ENCODE data around the gene GLIPR1L2. TPM values are rescaled to one million over a fixed set of nuclear protein-coding genes. Genes with fewer than 3 reads are reported as not detected.
"Not testable (repeated sequence)": the region's sequence is repeated elsewhere in the genome, so short reads cannot be mapped to it uniquely, and the experiment has no call there.

Gene GLIPR1L2
- not detected for polyA plus RNA-seq (2013, experiment 1 of 2)
- not detected for polyA plus RNA-seq (2013, experiment 2 of 2)

DNA sequence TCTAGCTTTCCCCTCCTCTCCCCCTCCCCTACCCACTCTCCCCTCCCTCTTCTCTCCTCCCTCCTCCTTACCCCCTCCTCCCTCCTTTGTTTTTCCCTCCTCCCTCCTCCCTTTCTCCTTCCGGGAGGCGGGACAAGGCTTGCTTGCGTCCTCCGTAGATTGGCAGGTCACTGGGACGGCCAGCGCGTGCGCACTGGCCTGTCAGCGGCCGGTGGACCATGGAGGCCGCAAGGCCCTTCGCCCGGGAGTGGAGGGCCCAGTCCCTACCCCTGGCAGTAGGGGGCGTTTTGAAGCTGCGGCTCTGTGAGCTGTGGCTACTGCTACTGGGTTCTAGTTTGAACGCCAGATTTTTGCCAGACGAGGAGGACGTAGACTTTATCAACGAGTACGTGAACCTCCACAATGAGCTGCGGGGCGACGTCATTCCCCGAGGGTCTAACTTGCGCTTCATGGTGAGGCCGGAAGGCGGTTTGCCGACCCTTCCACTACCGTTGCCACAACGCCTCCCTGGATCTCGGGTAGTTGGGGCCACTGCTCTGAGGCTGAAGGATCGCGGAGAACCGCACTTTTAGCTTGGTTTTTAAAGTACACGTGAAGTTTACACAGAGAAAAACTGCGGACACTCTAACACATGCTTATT, at the start of gene GLIPR1L2:
Gene GLIPR1L2, plus strand, starts transcription at position 191 of the 640 bp plus-strand sequence. Its CDS starts 28 bp downstream, at position 219.
- Histone ChIP-seq H3K4me3 (ENCODE audit: low read length) (peak within 1 kb of the TSS; percentile 63), H3K4me1 (ENCODE audit: insufficient read depth, low read length) (peaks cover 15% of the 10 kb centered on the region; the same call in 1 of the 2 replicates), H3K27ac (ENCODE audit: low read depth, low read length) (peak within 1 kb of the TSS; percentile 53; the same call in 1 of the 2 replicates), H3K9me3 (ENCODE audit: insufficient read depth, low read depth, low read length) (no peaks in the 10 kb centered on the region), H3K9ac (ENCODE audit: low read depth, low read length) (peak within 1 kb of the TSS; percentile 65), H3K27me3 (ENCODE audit: insufficient read depth, low read length) (no peaks in the 10 kb centered on the region), H3K36me3 (ENCODE audit: insufficient read depth, low read length) (no peaks in the 10 kb centered on the region)
- 93% methylated on average over 36 of the region's 36 CpGs for WGBS

DNA sequence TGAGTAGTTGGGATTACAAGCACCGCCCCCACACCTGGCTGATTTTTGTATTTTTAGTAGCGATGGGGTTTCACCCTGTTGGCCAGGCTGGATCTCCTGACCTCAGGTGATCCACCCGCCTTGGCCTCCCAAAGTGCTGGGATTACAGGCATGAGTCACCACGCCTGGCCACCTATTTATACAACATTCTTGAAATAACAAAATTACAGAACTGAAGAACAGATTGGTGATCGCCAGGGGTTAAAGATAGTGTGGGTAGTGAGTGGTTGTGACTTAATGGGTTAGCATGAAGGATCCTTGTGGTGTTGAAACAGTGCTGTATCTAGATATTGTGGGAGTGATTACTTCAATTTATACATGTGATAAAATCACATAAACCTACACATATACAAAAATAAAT, 49.0 kb upstream of the GLIPR1L2 start:
- 97% methylated on average over 5 of the region's 5 CpGs for WGBS

DNA sequence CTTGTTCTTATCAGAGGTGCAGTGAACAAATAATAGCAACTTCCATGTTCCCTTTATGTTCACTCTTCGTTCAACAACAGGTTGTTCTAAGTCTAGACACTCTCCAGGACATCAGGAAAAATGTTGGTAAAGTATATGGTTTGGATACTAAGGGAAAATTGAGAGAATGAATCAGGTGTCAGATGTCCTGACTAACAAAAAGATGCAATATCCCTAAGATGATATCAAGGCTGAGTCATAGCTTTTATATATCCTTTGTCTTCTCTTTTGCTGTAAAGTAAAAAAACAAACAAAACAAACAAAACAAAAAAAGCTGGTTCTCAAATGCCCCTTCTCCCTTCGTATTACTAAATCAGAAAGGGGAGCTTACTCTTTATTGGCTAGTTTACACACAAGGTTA, 45.4 kb upstream of the GLIPR1L2 start:
- Histone ChIP-seq H3K27me3 (ENCODE audit: insufficient read depth, low read length) (no peaks in the 10 kb centered on the region), H3K4me3 (ENCODE audit: low read length) (no peak overlapping the region), H3K36me3 (ENCODE audit: insufficient read depth, low read length) (no peaks in the 10 kb centered on the region), H3K9me3 (ENCODE audit: insufficient read depth, low read depth, low read length) (no peaks in the 10 kb centered on the region), H3K27ac (ENCODE audit: low read depth, low read length) (no peak overlapping the region), H3K4me1 (ENCODE audit: insufficient read depth, low read length) (no peaks in the 10 kb centered on the region; the same call in 1 of the 2 replicates), H3K9ac (ENCODE audit: low read depth, low read length) (no peak overlapping the region)
- 100% methylated on average over 1 of the region's 2 CpGs for WGBS

More for the DNA sequence above, 49.0 kb upstream of the GLIPR1L2 start:
- H3K27ac ChIP-seq (ENCODE audit: low read depth, low read length) = no peak overlapping the region
- no peaks in the 10 kb centered on the region for H3K27me3 ChIP-seq (ENCODE audit: insufficient read depth, low read length)
- H3K9me3 ChIP-seq (ENCODE audit: insufficient read depth, low read depth, low read length) = no peaks in the 10 kb centered on the region
- H3K4me3 ChIP-seq (ENCODE audit: low read length) = no peak overlapping the region
- H3K36me3 ChIP-seq (ENCODE audit: insufficient read depth, low read length) = no peaks in the 10 kb centered on the region
- H3K9ac ChIP-seq (ENCODE audit: low read depth, low read length) = no peak overlapping the region
- H3K4me1 ChIP-seq (ENCODE audit: insufficient read depth, low read length) = no peaks in the 10 kb centered on the region; the same call in 1 of the 2 replicates

DNA sequence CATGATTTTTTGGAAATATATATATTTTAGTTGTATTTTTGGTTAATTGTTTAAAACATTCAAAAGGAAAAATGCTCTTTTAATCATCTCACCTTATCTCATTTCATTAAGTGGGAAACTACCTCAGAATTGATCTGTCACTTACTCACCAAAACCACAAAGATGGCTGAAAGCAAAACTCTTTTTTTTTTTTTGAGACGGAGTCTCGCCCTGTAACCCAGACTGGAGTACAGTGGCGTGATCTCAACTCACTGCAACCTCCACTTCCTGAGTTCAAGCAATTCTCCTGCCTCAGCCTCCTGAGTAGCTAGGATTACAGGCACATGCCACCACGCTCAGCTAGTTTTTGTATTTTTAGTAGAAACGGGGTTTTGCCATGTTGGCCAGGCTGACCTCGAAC, 44.7 kb upstream of the GLIPR1L2 start:
- not testable (repeated sequence) for H3K4me1 ChIP-seq (ENCODE audit: insufficient read depth, low read length); H3K4me3 ChIP-seq (ENCODE audit: low read length); H3K27ac ChIP-seq (ENCODE audit: low read depth, low read length); H3K27me3 ChIP-seq (ENCODE audit: insufficient read depth, low read length); H3K9ac ChIP-seq (ENCODE audit: low read depth, low read length); H3K36me3 ChIP-seq (ENCODE audit: insufficient read depth, low read length); H3K9me3 ChIP-seq (ENCODE audit: insufficient read depth, low read depth, low read length)
- 97% methylated on average over 6 of the region's 6 CpGs for WGBS

DNA sequence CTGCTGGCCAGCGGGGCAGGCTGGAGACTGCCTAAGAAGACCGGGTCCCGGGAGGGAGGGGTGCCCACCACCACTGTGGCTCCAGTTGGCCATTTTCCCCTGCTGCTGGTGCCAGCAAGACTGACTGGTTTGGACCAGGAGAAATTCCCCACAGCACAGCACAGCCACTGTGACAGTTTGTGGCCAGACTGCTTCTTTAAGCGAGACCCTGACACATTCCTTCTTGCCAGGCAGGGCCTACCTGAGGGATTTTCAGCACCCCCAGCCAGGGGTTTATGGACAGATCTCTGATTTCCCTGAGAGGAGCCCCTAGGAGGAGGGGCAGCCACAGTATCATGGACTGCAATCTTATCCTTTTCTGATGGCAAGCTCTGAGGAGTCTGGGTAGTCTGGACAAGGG, 40.9 kb upstream of the GLIPR1L2 start:
- Histone ChIP-seq H3K9me3 (ENCODE audit: insufficient read depth, low read depth, low read length) (peaks cover 3% of the 10 kb centered on the region; the same call in 1 of the 2 replicates), H3K27ac (ENCODE audit: low read depth, low read length) (no peak overlapping the region), H3K9ac (ENCODE audit: low read depth, low read length) (no peak overlapping the region), H3K4me3 (ENCODE audit: low read length) (no peak overlapping the region), H3K27me3 (ENCODE audit: insufficient read depth, low read length) (no peaks in the 10 kb centered on the region), H3K36me3 (ENCODE audit: insufficient read depth, low read length) (no peaks in the 10 kb centered on the region), H3K4me1 (ENCODE audit: insufficient read depth, low read length) (no peaks in the 10 kb centered on the region; the same call in 1 of the 2 replicates)
- WGBS = 93% methylated on average over 4 of the region's 4 CpGs

DNA sequence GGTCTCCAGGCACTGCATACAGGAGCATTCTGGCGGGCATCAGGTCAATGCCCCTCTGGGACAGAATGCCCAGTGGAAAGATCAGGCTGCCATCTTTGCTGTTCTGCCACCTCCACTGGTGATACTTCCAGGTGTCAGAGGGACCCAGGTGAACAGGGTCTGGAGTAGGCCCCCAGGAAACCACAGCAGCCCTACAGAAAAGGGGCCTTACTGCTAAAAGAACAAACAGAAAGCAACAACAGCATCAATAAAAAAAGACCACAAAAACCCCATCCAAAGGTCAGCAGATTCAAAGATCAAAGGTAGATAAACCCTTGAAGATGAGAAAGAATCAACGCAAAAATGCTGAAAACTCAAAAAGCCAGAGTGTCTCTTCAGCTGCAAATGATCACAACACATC, 40.5 kb upstream of the GLIPR1L2 start:
- no peaks in the 10 kb centered on the region; the same call in 1 of the 2 replicates for H3K4me1 ChIP-seq (ENCODE audit: insufficient read depth, low read length)
- no peak overlapping the region for H3K4me3 ChIP-seq (ENCODE audit: low read length)
- 96% methylated on average over 2 of the region's 2 CpGs for WGBS
- no peaks in the 10 kb centered on the region for H3K36me3 ChIP-seq (ENCODE audit: insufficient read depth, low read length)
- H3K9ac ChIP-seq (ENCODE audit: low read depth, low read length) = no peak overlapping the region
- no peaks in the 10 kb centered on the region for H3K27me3 ChIP-seq (ENCODE audit: insufficient read depth, low read length)
- H3K27ac ChIP-seq (ENCODE audit: low read depth, low read length) = no peak overlapping the region
- peaks cover 7% of the 10 kb centered on the region for H3K9me3 ChIP-seq (ENCODE audit: insufficient read depth, low read depth, low read length)

DNA sequence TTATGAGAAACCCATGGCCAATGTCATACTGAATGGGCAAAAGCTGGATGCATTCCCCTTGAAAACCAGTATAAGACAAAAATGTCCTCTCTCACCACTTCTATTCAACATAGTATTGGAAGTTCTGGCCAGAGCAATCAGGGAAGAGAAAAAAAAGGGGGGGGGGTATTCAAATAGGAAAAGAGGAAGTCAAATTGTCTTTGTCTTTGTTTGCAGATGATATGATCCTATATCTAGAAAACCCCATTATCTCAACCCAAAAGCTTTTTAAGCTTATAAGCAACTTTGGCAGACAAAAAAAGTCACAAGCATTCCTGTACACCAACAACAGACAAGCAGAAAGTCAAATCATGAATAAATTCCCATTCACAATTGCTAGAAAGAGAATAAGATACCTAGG, 36.9 kb upstream of the GLIPR1L2 start:
- H3K9me3 ChIP-seq (ENCODE audit: insufficient read depth, low read depth, low read length) = peaks cover 13% of the 10 kb centered on the region
- H3K36me3 ChIP-seq (ENCODE audit: insufficient read depth, low read length) = no peaks in the 10 kb centered on the region
- no peak overlapping the region for H3K27ac ChIP-seq (ENCODE audit: low read depth, low read length)
- no peaks in the 10 kb centered on the region for H3K4me1 ChIP-seq (ENCODE audit: insufficient read depth, low read length)
- H3K4me3 ChIP-seq (ENCODE audit: low read length) = no peak overlapping the region
- no peaks in the 10 kb centered on the region for H3K27me3 ChIP-seq (ENCODE audit: insufficient read depth, low read length)
- no peak overlapping the region for H3K9ac ChIP-seq (ENCODE audit: low read depth, low read length)

DNA sequence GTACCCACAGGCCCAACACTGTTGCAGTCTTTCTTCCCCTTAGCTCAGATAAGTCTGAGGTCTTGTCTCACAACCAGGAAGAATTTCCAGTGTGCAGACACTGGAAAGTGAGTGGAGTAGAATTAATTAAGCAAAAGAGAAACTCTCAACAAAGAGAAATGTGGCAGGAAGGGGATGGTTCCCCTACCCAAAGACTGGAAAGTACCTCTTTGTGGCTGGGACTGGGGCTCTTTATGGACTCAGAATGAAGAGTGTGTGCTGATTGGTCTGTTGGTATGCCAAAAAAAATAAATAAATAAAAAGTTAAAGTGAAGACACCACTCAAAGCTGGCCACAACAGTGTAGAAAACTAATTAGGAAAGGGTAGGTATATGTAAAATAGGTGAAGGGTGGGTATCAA, 30.0 kb upstream of the GLIPR1L2 start:
- H3K4me1 ChIP-seq (ENCODE audit: insufficient read depth, low read length) = peaks cover 13% of the 10 kb centered on the region
- H3K27me3 ChIP-seq (ENCODE audit: insufficient read depth, low read length) = no peaks in the 10 kb centered on the region
- H3K4me3 ChIP-seq (ENCODE audit: low read length) = no peak overlapping the region
- peaks cover under 1% of the 10 kb centered on the region; the same call in 1 of the 2 replicates for H3K9me3 ChIP-seq (ENCODE audit: insufficient read depth, low read depth, low read length)
- no peak overlapping the region for H3K9ac ChIP-seq (ENCODE audit: low read depth, low read length)
- no peaks in the 10 kb centered on the region for H3K36me3 ChIP-seq (ENCODE audit: insufficient read depth, low read length)
- no peak overlapping the region for H3K27ac ChIP-seq (ENCODE audit: low read depth, low read length)

DNA sequence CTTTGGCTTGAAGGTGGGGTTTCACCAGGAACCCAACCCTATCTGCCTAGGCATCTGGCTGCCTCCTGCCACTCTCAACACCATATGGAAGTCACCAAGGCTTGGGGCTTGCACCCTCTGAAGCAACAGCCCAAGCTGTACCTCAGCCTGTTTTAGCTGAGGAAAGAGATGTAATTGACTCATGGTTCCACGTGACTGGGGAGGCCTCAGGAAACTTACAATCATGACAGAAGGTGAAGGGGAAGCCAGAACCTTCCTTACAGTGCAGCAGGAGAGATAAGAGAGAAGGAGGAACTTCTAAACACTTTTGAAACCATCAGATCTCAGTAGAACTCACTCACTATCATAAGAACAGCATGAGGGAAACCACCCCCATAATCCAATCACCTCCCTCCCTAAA, 29.5 kb upstream of the GLIPR1L2 start:
- H3K4me3 ChIP-seq (ENCODE audit: low read length) = no peak overlapping the region
- no peak overlapping the region for H3K27ac ChIP-seq (ENCODE audit: low read depth, low read length)
- H3K4me1 ChIP-seq (ENCODE audit: insufficient read depth, low read length) = peaks cover 18% of the 10 kb centered on the region
- H3K36me3 ChIP-seq (ENCODE audit: insufficient read depth, low read length) = no peaks in the 10 kb centered on the region
- H3K9ac ChIP-seq (ENCODE audit: low read depth, low read length) = no peak overlapping the region
- WGBS = 89% methylated on average over 1 of the region's 1 CpG
- no peaks in the 10 kb centered on the region; the same call in 1 of the 2 replicates for H3K9me3 ChIP-seq (ENCODE audit: insufficient read depth, low read depth, low read length)
- no peaks in the 10 kb centered on the region for H3K27me3 ChIP-seq (ENCODE audit: insufficient read depth, low read length)

DNA sequence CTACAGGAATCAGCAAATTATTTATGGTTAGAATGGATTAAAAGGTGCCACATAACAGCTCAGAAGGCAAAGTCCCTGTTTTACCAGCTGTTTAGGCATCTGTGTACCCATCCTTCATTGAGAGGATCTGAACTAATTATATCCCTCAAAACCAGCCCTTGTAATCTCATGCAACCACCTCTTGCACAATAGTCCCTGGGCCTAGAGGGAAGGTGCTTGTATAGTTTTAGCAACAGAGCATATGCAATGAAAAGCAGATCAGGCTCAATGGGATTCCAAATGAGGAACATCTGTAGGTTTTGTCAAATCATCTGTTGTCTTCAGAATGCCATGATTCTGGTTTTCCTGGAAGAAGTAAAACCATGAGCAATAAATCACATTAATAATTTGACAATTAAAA, 26.0 kb upstream of the GLIPR1L2 start:
- Histone ChIP-seq H3K9me3 (ENCODE audit: insufficient read depth, low read depth, low read length) (no peaks in the 10 kb centered on the region; the same call in 1 of the 2 replicates), H3K4me1 (ENCODE audit: insufficient read depth, low read length) (peaks cover 40% of the 10 kb centered on the region), H3K4me3 (ENCODE audit: low read length) (no peak overlapping the region), H3K36me3 (ENCODE audit: insufficient read depth, low read length) (no peaks in the 10 kb centered on the region), H3K27ac (ENCODE audit: low read depth, low read length) (0 out of 2 replicates have a peak overlapping the region, but pooled peaks have one; percentile 5), H3K9ac (ENCODE audit: low read depth, low read length) (no peak overlapping the region), H3K27me3 (ENCODE audit: insufficient read depth, low read length) (no peaks in the 10 kb centered on the region)

DNA sequence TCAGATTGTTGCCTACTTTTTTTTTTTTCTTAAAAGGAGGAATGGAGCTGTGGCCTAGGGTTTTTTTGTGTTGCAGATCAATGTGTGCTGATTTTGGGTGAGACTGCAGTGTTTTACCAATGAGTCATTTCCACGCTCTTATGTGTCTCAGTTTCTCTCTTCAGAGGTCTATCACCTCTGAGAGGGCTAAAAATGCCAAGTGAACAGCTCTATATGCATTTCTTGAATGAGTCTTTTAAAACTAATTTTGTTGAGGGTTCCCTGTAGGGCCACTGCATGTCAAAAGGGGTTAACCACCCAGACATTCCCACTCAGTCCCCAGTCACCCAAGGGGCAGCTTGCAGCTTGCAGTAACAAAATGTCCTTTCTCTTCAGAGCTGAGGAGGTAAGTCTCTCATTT, 24.3 kb upstream of the GLIPR1L2 start:
- no peaks in the 10 kb centered on the region for H3K27me3 ChIP-seq (ENCODE audit: insufficient read depth, low read length)
- H3K9ac ChIP-seq (ENCODE audit: low read depth, low read length) = peak overlapping the region; percentile 43; the same call in 1 of the 2 replicates
- H3K9me3 ChIP-seq (ENCODE audit: insufficient read depth, low read depth, low read length) = no peaks in the 10 kb centered on the region
- 46% methylated on average over 1 of the region's 1 CpG for WGBS
- H3K36me3 ChIP-seq (ENCODE audit: insufficient read depth, low read length) = peaks cover 15% of the 10 kb centered on the region; the same call in 1 of the 2 replicates
- H3K4me3 ChIP-seq (ENCODE audit: low read length) = peak overlapping the region; percentile 55
- peak overlapping the region; percentile 82; the same call in 1 of the 2 replicates for H3K27ac ChIP-seq (ENCODE audit: low read depth, low read length)
- peaks cover 40% of the 10 kb centered on the region for H3K4me1 ChIP-seq (ENCODE audit: insufficient read depth, low read length)
